Inflammatory macrophage (primary cell): ENCODE data around the gene SERINC5.
"Not testable (repeated sequence)": the region's sequence is repeated elsewhere in the genome, so short reads cannot be mapped to it uniquely, and the experiment has no call there.

ENCODE experiments used
- DNase-seq, 2 donors: peaks; one replicate each; pipeline ENCODE4 v3.0.0-alpha.2; 2020 to 2022

SERINC5 gene

GRCh38 chr5:80128141-80128540 lies 127.7 kb downstream of the SERINC5 start:
- DNase-seq: no peak

DNA sequence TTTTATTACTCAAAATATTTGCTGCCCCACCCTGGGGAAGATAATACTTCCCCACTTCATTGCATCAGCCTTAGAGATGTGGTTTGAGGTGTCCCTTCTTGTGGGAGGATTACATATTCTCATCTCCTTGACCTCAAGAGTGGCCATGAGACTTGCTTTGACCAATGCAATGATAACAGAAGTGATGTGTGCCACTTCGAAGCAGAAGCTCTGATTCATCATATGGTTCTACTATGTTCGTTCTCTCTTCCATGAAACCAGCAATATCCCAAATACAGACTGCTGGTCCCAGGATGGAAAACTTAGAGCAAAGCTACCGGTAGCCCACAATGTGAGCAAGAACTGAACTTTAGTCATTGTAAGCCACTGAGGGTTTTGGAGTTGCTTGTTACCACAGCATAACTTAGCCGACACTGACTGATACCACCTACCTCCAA lies 128.7 kb downstream of the SERINC5 start:
- DNase-seq: peak; percentile 95 to 97

GRCh38 chr5:80125962-80126480 lies 129.8 kb downstream of the SERINC5 start:
- peak; percentile 96 to 99 for DNase-seq

DNA sequence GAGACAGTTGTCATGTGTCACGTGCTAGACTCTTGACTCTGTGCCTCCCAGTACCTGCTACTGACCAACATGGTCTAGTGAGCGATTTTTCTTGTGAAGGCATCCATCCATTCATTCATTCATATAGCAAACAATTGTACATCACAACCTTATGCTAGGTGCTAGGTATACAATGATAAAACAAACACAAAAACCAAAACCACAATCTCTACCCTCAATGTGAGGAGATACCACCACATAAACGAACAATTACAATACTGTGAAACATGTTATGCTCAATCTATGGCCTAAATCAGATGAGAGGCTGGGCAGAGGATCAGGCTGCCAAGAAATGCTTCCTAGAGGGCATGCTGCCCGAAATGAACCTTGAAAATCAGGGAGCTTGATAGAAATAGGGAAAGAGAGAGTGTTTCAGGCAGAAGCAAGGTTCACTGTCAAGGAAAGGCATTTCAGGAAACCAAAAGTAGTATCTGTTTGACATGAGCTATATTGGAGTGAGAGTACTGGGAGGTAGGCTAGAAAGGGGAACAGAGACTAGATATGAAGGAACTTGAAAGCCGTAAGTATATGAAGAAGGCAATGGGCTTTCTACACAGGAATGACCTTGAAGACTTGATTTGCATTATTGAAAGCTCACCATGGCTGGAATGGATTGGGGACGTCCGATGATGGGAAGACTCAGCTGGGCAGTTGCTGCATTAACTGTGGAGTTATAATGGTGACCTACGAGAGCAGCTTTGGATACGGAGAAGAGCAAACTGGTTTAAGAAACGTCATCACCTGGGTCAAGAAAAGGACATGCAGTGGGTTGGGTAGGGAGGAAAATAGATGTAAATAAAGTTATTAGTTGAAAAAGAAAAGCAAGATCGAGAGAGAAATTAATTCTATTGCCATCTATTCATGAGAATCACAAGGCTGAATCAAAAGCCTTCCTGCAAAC lies 130.6 kb downstream of the SERINC5 start:
- peak; percentile 72 to 82 for DNase-seq

GRCh38 chr5:80124121-80124918 lies 131.5 kb downstream of the SERINC5 start:
- peak; percentile 46 to 64 for DNase-seq

- DNase-seq: peak; percentile 95 to 97
Observed at GRCh38 chr5:80122579-80122978, 133.3 kb downstream of the SERINC5 start.

DNA sequence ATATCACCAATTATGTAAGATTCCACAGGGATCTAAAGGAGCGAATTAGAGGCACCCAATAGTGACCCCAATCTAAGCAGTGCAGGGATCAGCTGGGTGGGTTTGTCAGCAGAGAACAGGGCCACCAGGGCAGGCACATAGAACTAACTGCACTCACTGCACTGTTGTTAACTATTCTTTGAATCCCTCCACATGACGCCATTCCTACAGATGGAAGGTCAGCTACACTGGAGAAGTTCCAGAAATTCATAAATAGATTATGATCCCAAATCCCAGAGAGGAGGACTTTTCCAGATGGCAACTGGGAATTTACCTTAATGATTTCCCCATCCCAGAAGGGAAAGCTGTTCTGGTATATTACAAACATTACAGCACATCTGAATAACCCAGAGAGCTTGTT lies 136.5 kb downstream of the SERINC5 start:
- DNase-seq: no peak

DNA sequence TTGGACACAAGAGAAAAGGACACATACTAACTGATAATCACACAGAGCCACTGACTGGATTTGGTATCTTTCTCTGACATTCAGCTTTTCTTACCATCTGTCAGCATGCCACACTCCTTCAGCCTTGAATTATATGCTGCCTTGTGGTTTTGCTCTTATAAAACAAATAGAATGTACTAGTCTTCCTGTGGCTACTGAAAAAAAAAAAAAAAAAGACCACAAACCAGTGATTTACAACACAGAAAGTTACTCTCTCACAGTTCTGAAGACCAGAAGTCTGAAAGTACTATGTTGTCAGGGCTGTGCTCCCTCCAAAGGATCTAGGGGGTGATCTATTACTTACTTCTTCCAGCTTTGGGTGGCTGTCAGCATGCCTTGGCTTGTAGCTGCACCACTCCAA lies 138.4 kb downstream of the SERINC5 start:
- no peak for DNase-seq

GRCh38 chr5:80116465-80116864 lies 139.4 kb downstream of the SERINC5 start:
- DNase-seq: no peak

DNA sequence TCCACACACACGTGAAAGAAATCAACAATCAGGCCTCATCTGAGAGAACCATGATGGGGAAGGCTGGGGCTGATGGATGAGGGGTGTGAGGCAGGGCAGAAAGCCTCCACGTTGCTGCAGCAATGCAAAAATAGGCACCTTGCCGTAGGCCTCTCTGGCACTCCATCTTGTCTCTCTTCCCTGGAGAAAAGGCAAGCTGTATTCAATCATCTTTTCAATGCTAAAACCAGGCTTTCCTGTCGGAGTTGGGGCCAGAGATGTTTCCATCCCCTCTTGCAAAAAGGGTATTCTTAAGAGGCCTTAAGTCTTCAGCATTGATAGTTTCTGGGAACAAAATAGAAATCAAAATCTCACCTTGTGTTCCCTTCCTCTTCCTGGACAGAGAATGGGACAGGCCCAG lies 139.8 kb downstream of the SERINC5 start:
- no peak for DNase-seq

GRCh38 chr5:80114860-80115259 lies 141.0 kb downstream of the SERINC5 start:
- DNase-seq: peak; percentile 75 to 90

DNA sequence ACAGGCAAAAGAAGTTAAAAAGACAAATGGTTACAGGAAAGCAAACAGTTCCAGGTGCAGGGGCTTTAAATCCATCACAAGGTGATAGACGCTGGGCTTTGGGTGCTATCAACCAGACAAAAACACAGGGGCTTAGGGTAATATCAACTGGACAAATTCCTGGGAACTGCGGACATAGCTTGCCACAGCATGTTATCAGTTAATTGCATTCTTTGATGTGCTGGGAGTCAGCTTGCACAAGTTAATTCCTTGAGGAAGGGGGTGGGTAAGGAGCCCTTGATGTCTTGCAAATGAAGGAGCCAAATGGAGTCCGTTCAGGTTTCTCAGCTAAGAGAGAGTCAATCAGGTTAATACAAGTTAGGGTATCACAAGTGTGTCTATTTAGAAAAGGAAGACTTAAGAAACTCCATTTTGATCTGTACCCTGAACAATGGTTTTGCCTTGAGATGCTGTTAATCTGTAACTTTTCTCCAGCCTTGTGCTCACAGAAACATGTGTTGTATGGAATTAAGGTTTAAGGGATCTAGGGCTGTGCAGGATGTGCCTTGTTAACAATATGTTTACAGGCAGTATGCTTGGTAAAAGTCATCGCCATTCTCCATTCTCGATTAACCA lies 144.4 kb downstream of the SERINC5 start:
- DNase-seq: not testable (repeated sequence)

GRCh38 chr5:80109646-80110478 lies 146.0 kb downstream of the SERINC5 start:
- DNase-seq: no peak

- peak in 1 of 2 donors; percentile 60 for DNase-seq
Observed at GRCh38 chr5:80106916-80107315, 148.9 kb downstream of the SERINC5 start.

- DNase-seq: no peak
Observed at GRCh38 chr5:80105698-80106439, 150.0 kb downstream of the SERINC5 start.

- DNase-seq: peak; percentile 51 to 81
Observed at GRCh38 chr5:80103371-80103770, 152.5 kb downstream of the SERINC5 start.

GRCh38 chr5:80101993-80102392 lies 153.9 kb downstream of the SERINC5 start:
- DNase-seq: no peak

DNA sequence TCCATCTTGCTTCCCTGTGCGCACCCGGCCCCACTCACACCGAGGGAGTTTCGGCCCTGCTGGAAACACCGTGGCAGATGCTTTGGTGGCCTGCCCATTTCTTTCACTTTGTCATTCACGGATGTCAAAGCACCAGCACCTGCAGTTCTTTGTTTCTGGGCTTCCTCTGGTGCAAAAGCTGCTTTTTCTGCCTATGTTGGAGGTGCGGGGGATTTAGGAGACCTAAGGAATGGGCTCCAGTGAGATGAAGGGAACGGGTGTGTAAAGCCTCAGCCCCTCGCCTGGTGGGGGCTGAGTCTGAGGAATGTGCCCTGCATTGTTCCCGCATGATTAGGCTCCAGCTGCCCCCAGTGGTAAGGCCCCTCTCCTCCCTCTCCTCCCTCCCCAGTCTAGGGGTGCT lies 158.4 kb downstream of the SERINC5 start:
- no peak for DNase-seq

GRCh38 chr5:80094236-80094738 lies 161.6 kb downstream of the SERINC5 start:
- DNase-seq: no peak

- no peak for DNase-seq
Observed at GRCh38 chr5:80093796-80094195, 162.1 kb downstream of the SERINC5 start.
